WI38 (cell line): ENCODE measurements around the gene ETFBKMT.

ENCODE experiments used
- H3K4me3 ChIP-seq: 2 replicates; pipeline ENCODE4 v1.5.1; 2011; ENCODE audit warnings: low read depth, mild to moderate bottlenecking, control low read depth, low read length
- CTCF ChIP-seq: IDR thresholded peaks from 2 replicates; pipeline ENCODE4 v1.5.1; 2012; ENCODE audit warnings: low read depth, mild to moderate bottlenecking, control low read depth, low read length

ETFBKMT gene

GRCh38 chr12:31627456-31628054 is 31.9 kb upstream of the ETFBKMT start:
- no peak for TF ChIP-seq CTCF
- H3K4me3 ChIP-seq = no peak overlapping the region

GRCh38 chr12:31629756-31630732 is 29.4 kb upstream of the ETFBKMT start:
- TF ChIP-seq CTCF = no peak
- no peak overlapping the region for H3K4me3 ChIP-seq

- no peak for TF ChIP-seq CTCF
- no peak overlapping the region for H3K4me3 ChIP-seq
Measured at GRCh38 chr12:31631023-31631724, 28.3 kb upstream of the ETFBKMT start.

- no peak overlapping the region for H3K4me3 ChIP-seq
Measured at GRCh38 chr12:31631809-31632208, 27.7 kb upstream of the ETFBKMT start.

GRCh38 chr12:31633464-31633863 is 26.0 kb upstream of the ETFBKMT start:
- H3K4me3 ChIP-seq = no peak overlapping the region
- TF ChIP-seq CTCF = no peak

More at GRCh38 chr12:31631809-31632208, 27.7 kb upstream of the ETFBKMT start:
- no peak for TF ChIP-seq CTCF

- H3K4me3 ChIP-seq = no peak overlapping the region
- no peak for TF ChIP-seq CTCF
Measured at GRCh38 chr12:31634620-31635019, 24.9 kb upstream of the ETFBKMT start.
